Left cardiac atrium (tissue), 4 donors: ENCODE data around the gene KRT38. TPM values are rescaled to one million over a fixed set of nuclear protein-coding genes. Genes with fewer than 3 reads are reported as not detected.
"Not testable (repeated sequence)": the region's sequence is repeated elsewhere in the genome, so short reads cannot be mapped to it uniquely, and the experiment has no call there.

Source experiments
- ATAC-seq, 2 donors: fragments of 200-7000 bp; cut with Tn5 transposase; one replicate each; pipeline ENCODE4 v1.9.1; 2020; ENCODE audit warnings: mild to moderate bottlenecking in 2 of 2, moderate library complexity in 2 of 2
- DNase-seq: peaks from one replicate; pipeline ENCODE4 v3.0.0-alpha.2; 2020
- intact Hi-C, 2 donors: fragments of 100-400 bp; cut with DNase I; formaldehyde crosslinking; loops; one replicate each; pipeline versions ENCODE4 v1.14.1 to v1.15.1; 2022 to 2023
- total RNA-seq, 2 donors: library from RNA; stranded (reverse); fragmentation: NEBNext Ultra II Directional; extraction: Animal tissue kit (Norgen Biotek cat#: 25700); gene quantifications; one replicate each; pipeline ENCODE4 v1.2.1, GENCODE V29; 2021
- donor health status: DM: no; HTN: yes; CAD: no.
- donor health status: DM: no; HTN: yes; CAD: no; lungs with severe emphysema.
- donor health status: DM: yes; HTN: yes; CAD: no.
- donor health status: Dilated cardiomyopathy.

Gene KRT38
- total RNA-seq, 2 donors from 2014 or later: not detected

DNA sequence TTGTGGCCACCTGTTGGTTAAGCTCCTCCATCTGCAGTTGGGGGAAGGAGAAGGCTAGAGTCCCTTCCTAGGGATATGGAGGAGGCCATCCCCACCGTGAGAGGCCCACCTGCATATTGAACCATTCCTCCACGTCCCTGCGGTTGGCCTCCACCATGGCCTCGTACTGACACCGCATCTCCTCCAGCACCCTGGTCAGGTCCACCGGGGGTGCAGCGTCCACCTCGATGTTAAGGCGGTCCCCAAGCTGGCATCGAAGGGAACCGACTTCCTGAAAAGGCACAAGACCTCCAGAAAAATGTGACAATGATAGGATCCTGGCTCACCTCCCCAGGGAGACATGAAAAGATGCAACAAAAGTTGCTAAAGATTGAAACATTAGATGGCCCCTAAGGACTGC lies 23.4 kb upstream of the KRT38 start:
- DNase-seq: no peak
- intact Hi-C loops: no loop called here
- ATAC-seq: no peak

DNA sequence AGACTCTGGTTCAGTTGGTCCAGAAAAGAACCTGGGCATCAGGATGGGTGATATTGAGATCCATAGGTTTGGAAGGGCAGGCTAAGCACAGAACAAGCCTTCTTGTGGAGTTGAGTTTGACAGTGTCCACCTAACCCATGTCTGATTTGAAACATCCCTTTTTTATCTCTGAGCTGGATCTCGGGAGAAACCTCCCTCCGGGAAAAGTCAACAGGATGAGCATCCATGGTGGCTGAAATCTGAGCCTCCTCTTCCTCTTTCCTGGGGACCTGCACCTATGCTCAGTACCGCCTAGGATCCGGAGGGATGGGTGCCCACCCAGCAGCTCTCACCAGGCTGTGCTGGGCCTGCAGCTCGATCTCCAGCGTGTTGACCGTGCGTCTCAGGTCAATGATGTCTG lies 23.0 kb upstream of the KRT38 start:
- intact Hi-C loops: no loop called here
- DNase-seq (no peak), ATAC-seq (no peak)

DNA sequence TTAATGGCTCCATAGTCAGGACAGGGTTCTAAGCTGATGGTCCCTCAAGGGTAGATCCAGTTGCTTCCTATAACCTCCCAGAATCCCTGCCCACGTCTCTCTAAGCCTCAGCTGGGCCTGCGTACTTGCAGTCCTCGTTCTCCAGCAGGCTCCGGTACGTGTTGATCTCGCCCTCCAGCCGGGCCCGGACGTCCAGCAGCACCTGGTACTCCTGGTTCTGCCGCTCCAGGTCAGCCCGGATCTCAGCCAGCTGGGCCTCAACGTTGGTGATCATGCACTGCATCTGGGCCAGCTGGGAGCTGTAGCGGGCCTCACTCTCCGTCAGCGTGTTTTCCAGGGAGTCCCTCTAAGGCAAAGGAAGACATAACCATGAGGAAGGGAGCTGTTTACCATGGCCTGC lies 21.9 kb upstream of the KRT38 start:
- ATAC-seq: no peak
- DNase-seq: no peak
- intact Hi-C loops: no loop called here

DNA sequence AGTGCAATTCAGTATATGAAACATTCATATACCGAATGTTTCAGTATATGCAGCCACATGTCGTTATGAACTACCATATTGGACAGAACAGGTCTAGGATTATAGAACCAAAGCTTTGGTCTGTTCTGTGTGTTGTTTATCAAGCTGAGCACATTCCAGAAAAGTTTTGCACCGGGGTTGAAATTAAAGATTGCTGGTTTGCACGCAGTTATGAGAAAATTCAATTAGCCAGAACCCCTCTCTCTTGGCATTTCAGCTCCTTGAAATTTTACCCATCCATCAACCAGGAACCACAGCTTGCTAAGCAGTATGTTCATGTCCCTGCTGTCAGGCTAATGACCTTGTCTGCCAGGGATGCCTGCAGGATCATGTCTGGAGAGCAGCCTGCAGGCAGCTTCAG lies 16.9 kb upstream of the KRT38 start:
- no peak for DNase-seq
- intact Hi-C loops: no loop called here

GRCh38 chr17:41456204-41456603 lies 15.4 kb upstream of the KRT38 start:
- ATAC-seq: no peak

More for the DNA sequence above, 16.9 kb upstream of the KRT38 start:
- no peak for ATAC-seq

GRCh38 chr17:41455236-41455635 lies 14.5 kb upstream of the KRT38 start:
- intact Hi-C loops: no loop called here
- ATAC-seq (no peak), DNase-seq (no peak)

More at GRCh38 chr17:41456204-41456603, 15.4 kb upstream of the KRT38 start:
- intact Hi-C loops: no loop called here
- DNase-seq: no peak

GRCh38 chr17:41453066-41453465 lies 12.3 kb upstream of the KRT38 start:
- DNase-seq (no peak), ATAC-seq (no peak)
- intact Hi-C loops: no loop called here

DNA sequence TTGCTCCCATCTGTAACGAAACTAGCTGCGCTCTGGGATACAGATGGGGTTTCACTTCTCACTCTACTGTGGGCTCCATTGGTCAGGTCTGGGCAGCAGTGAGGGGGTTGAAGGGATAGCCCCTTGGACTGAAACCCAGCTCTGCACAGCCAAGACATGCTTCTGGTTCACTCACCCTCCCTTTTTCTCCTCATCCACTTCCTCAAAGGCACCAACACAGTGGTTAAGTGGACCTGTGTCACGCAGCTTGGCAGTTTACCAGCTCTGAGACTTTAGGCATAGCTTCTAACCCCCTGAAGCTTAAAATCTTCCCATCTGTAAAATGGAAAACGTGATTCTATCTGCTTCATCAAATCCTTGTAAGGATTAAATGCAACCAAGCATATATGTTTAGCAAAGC lies 11.5 kb upstream of the KRT38 start:
- intact Hi-C loops: no loop called here
- ATAC-seq (no peak), DNase-seq (no peak)

GRCh38 chr17:41451154-41451728 lies 10.5 kb upstream of the KRT38 start:
- intact Hi-C loops: no loop called here
- ATAC-seq: no peak

GRCh38 chr17:41449008-41449407 lies 8.2 kb upstream of the KRT38 start:
- ATAC-seq (no peak), DNase-seq (no peak)
- intact Hi-C loops: no loop called here

More at GRCh38 chr17:41451154-41451728, 10.5 kb upstream of the KRT38 start:
- DNase-seq: no peak

- intact Hi-C loops: no loop called here
These were observed 7.7 kb upstream of the KRT38 start for GRCh38 chr17:41448506-41448905.

DNA sequence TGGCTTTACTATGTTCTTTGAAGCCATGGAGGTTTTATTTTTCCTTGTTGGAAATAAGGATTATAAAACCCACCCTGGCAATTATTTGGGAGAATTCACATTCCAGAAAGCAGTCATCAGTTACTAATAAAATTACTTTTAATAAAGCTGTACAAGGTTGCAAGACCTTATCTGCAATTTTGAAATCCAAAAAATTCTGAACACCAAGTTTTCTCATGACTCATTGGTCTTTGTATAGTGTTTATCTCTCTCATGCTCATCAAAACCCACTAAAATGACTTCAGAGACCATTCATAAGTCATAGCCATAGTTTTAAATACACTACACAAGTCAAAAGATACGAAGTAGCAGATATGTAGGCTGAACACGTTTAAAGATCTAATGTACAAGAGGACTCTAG lies 6.0 kb upstream of the KRT38 start:
- ATAC-seq: peak in 1 of 2 donors; percentile 88
- intact Hi-C loops: no loop called here
- no peak for DNase-seq

More at GRCh38 chr17:41448506-41448905, 7.7 kb upstream of the KRT38 start:
- DNase-seq: no peak
- ATAC-seq: peak; percentile 24 to 38

DNA sequence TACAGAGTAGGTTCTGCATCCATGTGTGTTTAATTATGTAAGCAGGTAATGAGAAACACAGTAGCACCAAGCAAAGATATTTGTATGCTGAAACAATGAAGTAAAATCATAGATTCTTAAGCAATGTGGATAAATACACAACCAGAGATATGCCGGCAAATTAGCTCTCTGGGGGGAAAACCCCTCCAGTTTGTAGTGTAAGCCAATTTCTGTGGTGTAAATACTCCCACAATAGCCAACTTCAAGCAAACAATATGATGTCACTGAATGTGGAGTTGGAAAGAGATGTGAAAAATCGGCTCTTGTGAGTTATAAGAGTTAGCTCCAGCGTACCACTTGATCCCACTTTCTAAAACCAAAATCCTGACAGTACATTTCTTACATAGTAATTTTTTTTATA lies 3.9 kb upstream of the KRT38 start:
- no peak for ATAC-seq
- no peak for DNase-seq
- intact Hi-C loops: no loop called here

GRCh38 chr17:41444186-41444585 lies 3.4 kb upstream of the KRT38 start:
- ATAC-seq (no peak), DNase-seq (no peak)
- intact Hi-C loops: no loop called here

GRCh38 chr17:41442739-41443138 lies 2.0 kb upstream of the KRT38 start:
- DNase-seq: no peak
- ATAC-seq: no peak
- intact Hi-C loops: no loop called here

DNA sequence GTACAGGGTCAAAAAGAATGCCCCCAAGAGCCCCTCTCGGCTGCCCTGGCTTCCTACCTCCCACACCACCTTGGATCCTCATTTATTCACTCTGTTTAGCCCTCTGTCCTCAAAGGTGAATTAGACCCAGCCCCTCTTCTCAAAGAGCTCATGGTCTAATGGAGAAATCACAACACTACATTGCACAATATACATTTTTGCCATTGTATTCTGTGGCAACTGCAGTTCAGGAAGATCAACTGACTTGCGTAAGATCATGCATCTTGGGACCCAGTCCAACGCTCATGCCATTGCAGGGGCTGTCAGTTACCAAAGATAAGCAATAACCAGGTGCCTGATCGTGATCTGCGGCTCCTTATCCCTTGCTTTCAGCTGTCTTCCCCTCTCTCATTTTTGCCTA lies 1.4 kb downstream of the KRT38 start:
- intact Hi-C loops: no loop called here
- DNase-seq: no peak
- ATAC-seq: no peak

GRCh38 chr17:41437769-41438168 lies 3.0 kb downstream of the KRT38 start:
- no peak for ATAC-seq
- intact Hi-C loops: no loop called here
- DNase-seq: no peak

- DNase-seq: no peak
- intact Hi-C loops: no loop called here
- ATAC-seq: no peak
These were observed 3.5 kb downstream of the KRT38 start for GRCh38 chr17:41437254-41437653.

- intact Hi-C loops: no loop called here
- DNase-seq (no peak), ATAC-seq (no peak)
These were observed 6.4 kb downstream of the KRT38 start for GRCh38 chr17:41434415-41434814.

GRCh38 chr17:41434005-41434404 lies 6.8 kb downstream of the KRT38 start:
- DNase-seq (no peak), ATAC-seq (no peak)
- intact Hi-C loops: no loop called here

GRCh38 chr17:41433586-41433985 lies 7.2 kb downstream of the KRT38 start:
- DNase-seq (no peak), ATAC-seq (no peak)
- intact Hi-C loops: no loop called here

GRCh38 chr17:41430376-41430775 lies 10.4 kb downstream of the KRT38 start:
- DNase-seq, ATAC-seq, intact Hi-C loops: not testable (repeated sequence)
